Measurements from ENCODE around the gene SLC7A6.

Gene SLC7A6

DNA sequence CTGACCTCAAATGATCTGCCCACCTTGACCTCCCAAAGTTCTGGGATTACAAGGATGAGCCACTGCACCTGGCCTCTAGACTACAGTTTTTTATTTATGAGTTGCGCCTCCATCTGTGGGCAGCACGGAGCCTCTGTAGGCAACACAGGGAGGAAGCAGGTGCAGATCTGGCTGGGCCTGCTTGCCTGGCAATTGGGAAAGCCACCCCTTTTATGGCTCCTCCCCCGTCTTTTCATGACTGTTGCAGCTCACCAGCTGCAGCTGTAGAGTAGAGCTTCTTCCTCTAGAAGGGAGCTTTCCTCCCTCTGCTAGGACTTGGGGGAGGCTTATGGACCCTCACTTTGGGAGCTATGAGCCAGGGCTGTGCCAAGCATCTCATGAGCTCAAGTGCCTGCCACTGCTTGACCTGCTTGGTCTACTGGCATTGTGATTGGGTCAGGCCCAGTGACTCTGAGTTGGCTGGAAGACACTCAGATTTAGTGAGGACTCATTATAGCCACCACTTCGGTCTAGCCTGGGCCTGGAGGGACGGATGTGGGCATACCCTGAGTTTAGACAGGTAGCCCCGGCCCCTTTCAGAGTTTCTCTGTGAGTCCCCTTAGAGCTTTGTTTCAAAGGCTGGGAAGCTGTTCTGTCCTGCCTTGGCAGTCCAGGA, 6.9 kb upstream of the SLC7A6 start:
- peaks cover 11 to 28% of the 10 kb centered on the region in 2 donors for H3K36me3 Mint-ChIP-seq
- peaks cover 26 to 44% of the 10 kb centered on the region in 2 donors for H3K4me1 Mint-ChIP-seq
- peak overlapping the region in 1 of 2 donors; percentile 46 for H3K4me3 Mint-ChIP-seq
- H3K27me3 Mint-ChIP-seq, result no peaks in the 10 kb centered on the region
- ATAC-seq (replicated peaks), result peak; percentile 71 to 78
- peak; percentile 59 for DNase-seq
- peak overlapping the region; percentile 94 for H3K27ac Mint-ChIP-seq
- no peaks in the 10 kb centered on the region for H3K9me3 Mint-ChIP-seq

- peak overlapping the region; percentile 33 to 43 for H3K4me3 Mint-ChIP-seq
- DNase-seq (peak; percentile 63), ATAC-seq (replicated peaks) (peak; percentile 78 to 80)
- no peaks in the 10 kb centered on the region for H3K9me3 Mint-ChIP-seq
- peaks cover 24 to 46% of the 10 kb centered on the region in 2 donors for H3K4me1 Mint-ChIP-seq
- H3K27me3 Mint-ChIP-seq, result no peaks in the 10 kb centered on the region
- H3K27ac Mint-ChIP-seq, result peak overlapping the region; percentile 94
- peaks cover 11 to 25% of the 10 kb centered on the region in 2 donors for H3K36me3 Mint-ChIP-seq
These were observed 6.2 kb upstream of the SLC7A6 start for GRCh38 chr16:68257906-68258800.

GRCh38 chr16:68259007-68259825, 5.1 kb upstream of the SLC7A6 start:
- no peak overlapping the region for H3K4me3 Mint-ChIP-seq
- ATAC-seq (replicated peaks) (no peak), DNase-seq (no peak)
- peaks cover 9 to 22% of the 10 kb centered on the region in 2 donors for H3K36me3 Mint-ChIP-seq
- H3K27me3 Mint-ChIP-seq, result no peaks in the 10 kb centered on the region
- H3K27ac Mint-ChIP-seq, result no peak overlapping the region
- peaks cover 31 to 55% of the 10 kb centered on the region in 2 donors for H3K4me1 Mint-ChIP-seq
- H3K9me3 Mint-ChIP-seq, result no peaks in the 10 kb centered on the region

DNA sequence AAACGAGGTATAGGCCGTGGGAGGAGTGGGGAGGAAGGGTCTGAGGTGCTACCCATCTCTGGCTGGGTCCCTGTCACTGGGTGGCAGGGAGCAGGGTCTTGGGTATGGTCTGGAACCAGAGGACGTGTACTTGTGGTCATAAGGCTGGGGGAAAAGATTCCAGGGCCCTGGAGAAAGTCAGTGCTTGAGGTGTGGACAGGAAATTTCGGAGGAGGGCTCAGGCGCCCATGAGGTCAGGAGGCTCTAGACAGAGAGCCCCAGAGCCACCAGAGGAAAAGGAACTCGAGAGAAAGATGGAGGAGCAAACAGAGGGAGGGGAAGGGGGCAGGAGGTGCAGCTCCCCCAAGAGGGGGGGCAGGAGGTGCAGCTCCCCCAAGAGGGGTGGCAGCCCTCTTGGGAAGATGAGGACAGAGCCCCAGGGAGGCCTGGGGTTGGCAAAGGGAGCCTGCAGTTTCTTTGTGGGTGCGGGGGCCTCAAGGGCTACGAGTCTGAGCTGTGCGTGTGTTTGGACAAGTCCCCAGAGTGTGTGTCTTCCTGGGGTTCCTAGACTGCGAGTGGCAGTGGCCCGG, 683 bp upstream of the SLC7A6 start:
- Mint-ChIP-seq H3K27me3 (no peaks in the 10 kb centered on the region), H3K4me3 (peak overlapping the region; percentile 92 to 99), H3K36me3 (peaks cover 10 to 15% of the 10 kb centered on the region in 2 donors), H3K9me3 (no peaks in the 10 kb centered on the region), H3K4me1 (peaks cover 32 to 63% of the 10 kb centered on the region in 2 donors), H3K27ac (peak overlapping the region; percentile 98)
- DNase-seq, result no peak
- ATAC-seq (replicated peaks), result no peak

GRCh38 chr16:68265078-68265920, 973 bp downstream of the SLC7A6 start:
- ATAC-seq (replicated peaks) (peak; percentile 14 to 17), DNase-seq (peak; percentile 23)
- Mint-ChIP-seq H3K9me3 (no peaks in the 10 kb centered on the region), H3K27me3 (no peaks in the 10 kb centered on the region), H3K36me3 (peaks cover 15 to 17% of the 10 kb centered on the region in 2 donors), H3K4me3 (peak overlapping the region; percentile 92 to 99), H3K27ac (peak overlapping the region; percentile 98), H3K4me1 (peaks cover 44 to 69% of the 10 kb centered on the region in 2 donors)

DNA sequence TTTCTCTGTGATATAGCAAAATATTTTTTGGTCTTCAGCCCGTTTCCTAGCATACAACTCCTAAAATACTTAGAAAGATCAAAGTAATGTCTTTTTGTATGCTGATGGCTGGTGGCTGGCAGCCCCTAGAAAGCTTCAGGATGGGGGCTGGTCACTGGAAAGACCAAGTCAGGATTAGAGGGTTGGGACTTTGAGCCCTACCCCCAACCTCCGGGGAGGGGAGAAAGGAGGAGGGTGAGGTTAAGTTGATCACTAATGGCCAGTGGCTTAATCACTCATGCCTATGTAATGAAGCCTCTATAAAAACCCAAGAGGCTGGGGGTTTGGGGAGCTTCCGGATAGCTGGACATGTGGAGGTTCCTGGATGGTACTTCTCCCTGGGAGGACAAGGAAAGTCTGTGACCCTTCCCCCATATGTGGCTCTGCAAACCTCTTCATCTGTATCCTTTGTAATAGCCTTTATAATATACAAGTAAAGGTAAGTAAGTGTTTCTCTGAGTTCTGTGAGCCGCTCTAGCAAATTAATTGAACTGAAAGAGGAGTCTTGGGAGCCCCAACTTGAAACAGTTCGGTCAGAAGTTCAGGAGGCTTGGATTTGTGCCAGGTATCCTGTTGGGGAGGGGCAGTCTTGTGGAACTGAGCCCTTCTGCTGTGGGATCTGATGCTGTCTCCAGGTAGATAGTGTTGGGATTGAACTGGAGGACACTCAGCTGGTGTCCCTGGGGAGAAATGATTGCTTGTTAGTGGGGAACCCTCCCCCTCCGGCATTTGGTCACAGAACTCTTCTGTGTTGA, 3.5 kb downstream of the SLC7A6 start:
- Mint-ChIP-seq H3K27me3 (no peaks in the 10 kb centered on the region), H3K36me3 (peaks cover 25 to 29% of the 10 kb centered on the region in 2 donors), H3K4me3 (no peak overlapping the region), H3K4me1 (peaks cover 47 to 75% of the 10 kb centered on the region in 2 donors), H3K9me3 (no peaks in the 10 kb centered on the region), H3K27ac (peak overlapping the region; percentile 76)
- ATAC-seq (replicated peaks) (no peak), DNase-seq (no peak)

- Mint-ChIP-seq H3K9me3 (no peaks in the 10 kb centered on the region), H3K36me3 (peaks cover 40 to 48% of the 10 kb centered on the region in 2 donors), H3K4me3 (peak overlapping the region in 1 of 2 donors; percentile 51), H3K4me1 (peaks cover 55 to 83% of the 10 kb centered on the region in 2 donors), H3K27ac (peak overlapping the region; percentile 74), H3K27me3 (no peaks in the 10 kb centered on the region)
- ATAC-seq (replicated peaks) (peak in 1 of 2 donors; percentile 31), DNase-seq (no peak)
These were observed 5.5 kb downstream of the SLC7A6 start for GRCh38 chr16:68269793-68270192.

- peak overlapping the region in 1 of 2 donors; percentile 51 for H3K4me3 Mint-ChIP-seq
These were observed 6.0 kb downstream of the SLC7A6 start for GRCh38 chr16:68270353-68270752.

GRCh38 chr16:68272507-68273209, 8.3 kb downstream of the SLC7A6 start:
- no peak for ATAC-seq (replicated peaks)
- no peak for DNase-seq
- no peak overlapping the region for H3K4me3 Mint-ChIP-seq
- H3K36me3 Mint-ChIP-seq, result peaks cover 39 to 45% of the 10 kb centered on the region in 2 donors
- peaks cover 50 to 80% of the 10 kb centered on the region in 2 donors for H3K4me1 Mint-ChIP-seq
- H3K27ac Mint-ChIP-seq, result no peak overlapping the region
- H3K27me3 Mint-ChIP-seq, result no peaks in the 10 kb centered on the region
- H3K9me3 Mint-ChIP-seq, result no peaks in the 10 kb centered on the region

More at GRCh38 chr16:68270353-68270752, 6.0 kb downstream of the SLC7A6 start:
- ATAC-seq (replicated peaks) (peak; percentile 67 to 71), DNase-seq (no peak)
- H3K9me3 Mint-ChIP-seq, result no peaks in the 10 kb centered on the region
- H3K27me3 Mint-ChIP-seq, result no peaks in the 10 kb centered on the region
- peaks cover 39 to 49% of the 10 kb centered on the region in 2 donors for H3K36me3 Mint-ChIP-seq
- peaks cover 52 to 87% of the 10 kb centered on the region in 2 donors for H3K4me1 Mint-ChIP-seq
- peak overlapping the region; percentile 59 for H3K27ac Mint-ChIP-seq

DNA sequence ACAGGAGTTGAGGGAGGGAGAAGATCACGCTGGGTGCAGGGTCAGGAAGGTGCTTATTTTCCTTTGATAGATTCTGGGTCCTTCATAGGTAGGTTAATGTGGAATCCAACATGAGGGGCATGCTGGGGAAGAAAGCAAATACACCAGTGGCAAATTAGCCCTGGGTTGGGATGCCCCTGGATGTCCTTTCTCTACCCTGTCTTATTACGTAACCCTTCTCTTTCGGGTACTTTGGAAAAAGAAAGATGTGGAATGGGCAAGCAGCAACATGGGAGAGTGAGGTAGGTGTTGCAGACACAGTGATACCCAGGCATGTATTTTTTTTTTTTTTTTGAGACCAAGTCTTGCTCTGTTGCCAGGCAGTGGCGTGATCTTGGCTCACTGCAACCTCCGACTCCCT, 9.1 kb downstream of the SLC7A6 start:
- H3K36me3 Mint-ChIP-seq, result peaks cover 39 to 45% of the 10 kb centered on the region in 2 donors
- H3K4me1 Mint-ChIP-seq, result peaks cover 47 to 73% of the 10 kb centered on the region in 2 donors
- H3K27ac Mint-ChIP-seq, result no peak overlapping the region
- H3K27me3 Mint-ChIP-seq, result no peaks in the 10 kb centered on the region
- peak overlapping the region in 1 of 2 donors; percentile 15 for H3K4me3 Mint-ChIP-seq
- ATAC-seq (replicated peaks) (no peak), DNase-seq (no peak)
- no peaks in the 10 kb centered on the region for H3K9me3 Mint-ChIP-seq

- no peaks in the 10 kb centered on the region for H3K27me3 Mint-ChIP-seq
- peaks cover 47 to 73% of the 10 kb centered on the region in 2 donors for H3K4me1 Mint-ChIP-seq
- H3K27ac Mint-ChIP-seq, result peak overlapping the region; percentile 66
- H3K4me3 Mint-ChIP-seq, result peak overlapping the region in 1 of 2 donors; percentile 25
- no peaks in the 10 kb centered on the region for H3K9me3 Mint-ChIP-seq
- peaks cover 39 to 45% of the 10 kb centered on the region in 2 donors for H3K36me3 Mint-ChIP-seq
- ATAC-seq (replicated peaks) (no peak), DNase-seq (no peak)
These were observed 9.6 kb downstream of the SLC7A6 start for GRCh38 chr16:68273896-68274295.

DNA sequence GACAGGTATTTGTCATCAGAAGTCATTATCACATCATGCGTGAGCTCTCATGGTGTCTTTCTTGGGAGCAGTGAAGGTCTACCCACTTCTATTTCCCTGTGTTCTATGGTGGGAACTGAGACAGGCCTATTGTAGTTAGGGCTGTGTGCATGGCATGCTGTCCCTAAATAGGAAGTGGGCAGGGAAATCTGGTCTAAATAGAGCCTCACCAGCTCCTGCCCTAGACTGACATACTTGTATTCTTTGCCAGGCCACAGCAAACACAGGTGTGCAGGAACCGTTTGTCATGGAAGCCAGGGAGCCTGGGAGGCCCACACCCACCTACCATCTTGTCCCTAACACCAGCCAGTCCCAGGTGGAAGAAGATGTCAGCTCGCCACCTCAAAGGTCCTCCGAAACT, 10.1 kb downstream of the SLC7A6 start:
- no peaks in the 10 kb centered on the region for H3K9me3 Mint-ChIP-seq
- H3K27ac Mint-ChIP-seq, result peak overlapping the region; percentile 66
- H3K4me3 Mint-ChIP-seq, result no peak overlapping the region
- no peaks in the 10 kb centered on the region for H3K27me3 Mint-ChIP-seq
- H3K36me3 Mint-ChIP-seq, result peaks cover 35 to 43% of the 10 kb centered on the region in 2 donors
- ATAC-seq (replicated peaks) (no peak), DNase-seq (no peak)
- peaks cover 42 to 67% of the 10 kb centered on the region in 2 donors for H3K4me1 Mint-ChIP-seq
